ENCODE results near the gene TBC1D8.

GRCh38 chr2:101063352-101064124 lies 87.6 kb downstream of the TBC1D8 start:
- TF ChIP-seq, protein P1, sequence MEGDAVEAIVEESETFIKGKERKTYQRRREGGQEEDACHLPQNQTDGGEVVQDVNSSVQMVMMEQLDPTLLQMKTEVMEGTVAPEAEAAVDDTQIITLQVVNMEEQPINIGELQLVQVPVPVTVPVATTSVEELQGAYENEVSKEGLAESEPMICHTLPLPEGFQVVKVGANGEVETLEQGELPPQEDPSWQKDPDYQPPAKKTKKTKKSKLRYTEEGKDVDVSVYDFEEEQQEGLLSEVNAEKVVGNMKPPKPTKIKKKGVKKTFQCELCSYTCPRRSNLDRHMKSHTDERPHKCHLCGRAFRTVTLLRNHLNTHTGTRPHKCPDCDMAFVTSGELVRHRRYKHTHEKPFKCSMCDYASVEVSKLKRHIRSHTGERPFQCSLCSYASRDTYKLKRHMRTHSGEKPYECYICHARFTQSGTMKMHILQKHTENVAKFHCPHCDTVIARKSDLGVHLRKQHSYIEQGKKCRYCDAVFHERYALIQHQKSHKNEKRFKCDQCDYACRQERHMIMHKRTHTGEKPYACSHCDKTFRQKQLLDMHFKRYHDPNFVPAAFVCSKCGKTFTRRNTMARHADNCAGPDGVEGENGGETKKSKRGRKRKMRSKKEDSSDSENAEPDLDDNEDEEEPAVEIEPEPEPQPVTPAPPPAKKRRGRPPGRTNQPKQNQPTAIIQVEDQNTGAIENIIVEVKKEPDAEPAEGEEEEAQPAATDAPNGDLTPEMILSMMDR (IDR thresholded peaks at IDR 0.05; ENCODE audit: low read depth, low read length, poor library complexity, severe bottlenecking): no peak
- no peak for TF ChIP-seq EZH2phosphoT487 (IDR thresholded peaks at IDR 0.05; ENCODE audit: borderline replicate concordance, low read length)

All from DOHH2 (cell line).